HCT116 (cell line): ENCODE measurements around the gene PRDM11.

Source experiments
- CEBPB ChIP-seq: IDR thresholded peaks from 2 replicates; pipeline ENCODE4 v1.6.1; 2012; ENCODE audit warnings: low read depth
- ELF1 ChIP-seq: IDR thresholded peaks from 2 replicates; pipeline ENCODE4 v1.6.1; 2012; ENCODE audit warnings: low read depth, borderline replicate concordance
- SP1 ChIP-seq: IDR thresholded peaks from 2 replicates; pipeline ENCODE4 v1.6.1; 2012; ENCODE audit warnings: low read depth
- TF ChIP-seq, protein P1 (sequence below), 3 experiments: fragments of 200-600 bp in 1 of 3; sonication (generic) in 1 of 3; IDR thresholded peaks in 2 of 3; conservative IDR thresholded peaks in 1 of 3; 2 replicates each; pipeline ENCODE4 v1.5.1; 2012 to 2017; ENCODE audit warnings: low read depth in 2 of 3, low read length in 2 of 3, antibody characterized with exemption in 1 of 3, borderline replicate concordance in 1 of 3, control low read depth in 1 of 3, mild to moderate bottlenecking in 1 of 3, mixed read lengths in 1 of 3, mixed run types in 1 of 3, moderate library complexity in 1 of 3; ENCODE audit not compliant: insufficient read depth in 1 of 3
- TF ChIP-seq, protein P2 (sequence below): IDR thresholded peaks from 2 replicates; pipeline ENCODE4 v1.6.1; 2011; ENCODE audit warnings: mild to moderate bottlenecking, low read length, moderate library complexity; ENCODE audit not compliant: insufficient replicate concordance; ENCODE audit errors: extremely low read depth
- TF ChIP-seq, protein P3 (sequence below): IDR thresholded peaks from 2 replicates; pipeline ENCODE4 v1.6.1; 2012; ENCODE audit warnings: low read depth

DNA sequence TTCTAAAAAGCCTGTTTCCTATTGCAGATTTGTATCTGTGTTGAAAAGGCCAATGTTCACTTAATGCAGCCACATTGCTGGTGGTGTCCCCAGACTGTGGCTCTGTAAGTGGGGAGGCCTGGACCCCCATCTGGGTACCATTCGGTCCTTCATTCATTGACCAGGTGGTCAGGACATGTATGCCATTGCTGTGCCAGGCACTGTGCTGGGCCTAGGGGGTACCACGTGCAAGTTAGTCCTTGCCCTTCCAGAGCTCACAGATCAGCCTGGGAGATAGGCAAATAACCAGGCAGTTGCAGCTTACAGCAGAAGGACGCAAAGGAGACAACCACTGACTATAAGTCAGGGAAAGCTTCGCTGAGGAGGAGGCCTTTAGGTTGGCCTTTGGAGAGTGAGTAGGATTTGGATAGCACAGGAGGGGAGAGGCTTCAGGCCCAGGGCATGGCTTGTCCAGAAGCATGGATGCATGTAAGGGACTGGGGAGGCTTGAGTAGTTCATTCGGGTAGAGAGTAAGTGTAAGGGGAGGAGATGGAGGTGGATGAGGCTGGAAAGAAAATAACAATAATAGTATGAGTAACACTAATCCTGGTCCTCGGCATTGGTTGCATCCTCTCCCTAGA lies 5.0 kb downstream of the PRDM11 start:
- TF ChIP-seq, protein P1, sequence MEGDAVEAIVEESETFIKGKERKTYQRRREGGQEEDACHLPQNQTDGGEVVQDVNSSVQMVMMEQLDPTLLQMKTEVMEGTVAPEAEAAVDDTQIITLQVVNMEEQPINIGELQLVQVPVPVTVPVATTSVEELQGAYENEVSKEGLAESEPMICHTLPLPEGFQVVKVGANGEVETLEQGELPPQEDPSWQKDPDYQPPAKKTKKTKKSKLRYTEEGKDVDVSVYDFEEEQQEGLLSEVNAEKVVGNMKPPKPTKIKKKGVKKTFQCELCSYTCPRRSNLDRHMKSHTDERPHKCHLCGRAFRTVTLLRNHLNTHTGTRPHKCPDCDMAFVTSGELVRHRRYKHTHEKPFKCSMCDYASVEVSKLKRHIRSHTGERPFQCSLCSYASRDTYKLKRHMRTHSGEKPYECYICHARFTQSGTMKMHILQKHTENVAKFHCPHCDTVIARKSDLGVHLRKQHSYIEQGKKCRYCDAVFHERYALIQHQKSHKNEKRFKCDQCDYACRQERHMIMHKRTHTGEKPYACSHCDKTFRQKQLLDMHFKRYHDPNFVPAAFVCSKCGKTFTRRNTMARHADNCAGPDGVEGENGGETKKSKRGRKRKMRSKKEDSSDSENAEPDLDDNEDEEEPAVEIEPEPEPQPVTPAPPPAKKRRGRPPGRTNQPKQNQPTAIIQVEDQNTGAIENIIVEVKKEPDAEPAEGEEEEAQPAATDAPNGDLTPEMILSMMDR (IDR thresholded peaks at IDR 0.05 in 2 of 3, conservative IDR thresholded peaks at IDR 0.05 in 1 of 3; ENCODE audit: borderline replicate concordance in 1 of 3, insufficient read depth in 1 of 3, low read depth in 2 of 3, low read length in 2 of 3): no peak
- TF ChIP-seq CEBPB (no peak), ELF1 (no peak), SP1 (no peak)
- TF ChIP-seq, protein P2, sequence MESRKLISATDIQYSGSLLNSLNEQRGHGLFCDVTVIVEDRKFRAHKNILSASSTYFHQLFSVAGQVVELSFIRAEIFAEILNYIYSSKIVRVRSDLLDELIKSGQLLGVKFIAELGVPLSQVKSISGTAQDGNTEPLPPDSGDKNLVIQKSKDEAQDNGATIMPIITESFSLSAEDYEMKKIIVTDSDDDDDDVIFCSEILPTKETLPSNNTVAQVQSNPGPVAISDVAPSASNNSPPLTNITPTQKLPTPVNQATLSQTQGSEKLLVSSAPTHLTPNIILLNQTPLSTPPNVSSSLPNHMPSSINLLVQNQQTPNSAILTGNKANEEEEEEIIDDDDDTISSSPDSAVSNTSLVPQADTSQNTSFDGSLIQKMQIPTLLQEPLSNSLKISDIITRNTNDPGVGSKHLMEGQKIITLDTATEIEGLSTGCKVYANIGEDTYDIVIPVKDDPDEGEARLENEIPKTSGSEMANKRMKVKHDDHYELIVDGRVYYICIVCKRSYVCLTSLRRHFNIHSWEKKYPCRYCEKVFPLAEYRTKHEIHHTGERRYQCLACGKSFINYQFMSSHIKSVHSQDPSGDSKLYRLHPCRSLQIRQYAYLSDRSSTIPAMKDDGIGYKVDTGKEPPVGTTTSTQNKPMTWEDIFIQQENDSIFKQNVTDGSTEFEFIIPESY: no peak
- TF ChIP-seq, protein P3, sequence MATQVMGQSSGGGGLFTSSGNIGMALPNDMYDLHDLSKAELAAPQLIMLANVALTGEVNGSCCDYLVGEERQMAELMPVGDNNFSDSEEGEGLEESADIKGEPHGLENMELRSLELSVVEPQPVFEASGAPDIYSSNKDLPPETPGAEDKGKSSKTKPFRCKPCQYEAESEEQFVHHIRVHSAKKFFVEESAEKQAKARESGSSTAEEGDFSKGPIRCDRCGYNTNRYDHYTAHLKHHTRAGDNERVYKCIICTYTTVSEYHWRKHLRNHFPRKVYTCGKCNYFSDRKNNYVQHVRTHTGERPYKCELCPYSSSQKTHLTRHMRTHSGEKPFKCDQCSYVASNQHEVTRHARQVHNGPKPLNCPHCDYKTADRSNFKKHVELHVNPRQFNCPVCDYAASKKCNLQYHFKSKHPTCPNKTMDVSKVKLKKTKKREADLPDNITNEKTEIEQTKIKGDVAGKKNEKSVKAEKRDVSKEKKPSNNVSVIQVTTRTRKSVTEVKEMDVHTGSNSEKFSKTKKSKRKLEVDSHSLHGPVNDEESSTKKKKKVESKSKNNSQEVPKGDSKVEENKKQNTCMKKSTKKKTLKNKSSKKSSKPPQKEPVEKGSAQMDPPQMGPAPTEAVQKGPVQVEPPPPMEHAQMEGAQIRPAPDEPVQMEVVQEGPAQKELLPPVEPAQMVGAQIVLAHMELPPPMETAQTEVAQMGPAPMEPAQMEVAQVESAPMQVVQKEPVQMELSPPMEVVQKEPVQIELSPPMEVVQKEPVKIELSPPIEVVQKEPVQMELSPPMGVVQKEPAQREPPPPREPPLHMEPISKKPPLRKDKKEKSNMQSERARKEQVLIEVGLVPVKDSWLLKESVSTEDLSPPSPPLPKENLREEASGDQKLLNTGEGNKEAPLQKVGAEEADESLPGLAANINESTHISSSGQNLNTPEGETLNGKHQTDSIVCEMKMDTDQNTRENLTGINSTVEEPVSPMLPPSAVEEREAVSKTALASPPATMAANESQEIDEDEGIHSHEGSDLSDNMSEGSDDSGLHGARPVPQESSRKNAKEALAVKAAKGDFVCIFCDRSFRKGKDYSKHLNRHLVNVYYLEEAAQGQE: no peak
